SU-DHL-6 (cell line): ENCODE results near the gene KCP.

Experiments used
- EZH2phosphoT487 ChIP-seq: fragments of 200-600 bp; sonication (generic), shearing (Covaris generic); conservative IDR thresholded peaks from 2 replicates; pipeline ENCODE4 v1.6.1; 2018; ENCODE audit warnings: mild to moderate bottlenecking, antibody characterized with exemption, low read length, moderate library complexity, mixed read lengths
- TF ChIP-seq, protein P1 (sequence below): fragments of 200-600 bp; sonication (generic); IDR thresholded peaks from one replicate; pipeline ENCODE4 v1.5.1; 2017; ENCODE audit warnings: antibody characterized with exemption, mild to moderate bottlenecking, low read length, moderate library complexity; ENCODE audit not compliant: insufficient read depth, poor library complexity, severe bottlenecking

DNA sequence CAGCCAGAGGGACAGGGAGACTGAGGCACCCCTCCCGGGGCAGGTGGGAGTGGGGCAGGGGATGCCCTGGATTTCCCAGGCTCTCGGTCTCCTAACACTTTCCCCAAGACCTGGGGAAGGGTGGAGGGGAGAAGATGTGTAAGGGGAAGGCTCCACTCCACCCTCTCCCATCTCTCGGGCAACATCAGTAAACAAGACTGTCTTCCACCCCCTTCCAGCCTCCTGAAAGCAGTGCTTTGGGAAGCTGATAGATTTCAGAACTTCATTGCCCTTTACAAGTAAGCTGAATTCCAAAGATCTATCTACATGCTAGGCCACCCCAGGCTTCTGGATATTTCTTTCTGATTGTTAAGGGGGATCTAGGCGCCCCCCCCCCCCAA, 76.6 kb downstream of the KCP start:
- TF ChIP-seq, protein P1, sequence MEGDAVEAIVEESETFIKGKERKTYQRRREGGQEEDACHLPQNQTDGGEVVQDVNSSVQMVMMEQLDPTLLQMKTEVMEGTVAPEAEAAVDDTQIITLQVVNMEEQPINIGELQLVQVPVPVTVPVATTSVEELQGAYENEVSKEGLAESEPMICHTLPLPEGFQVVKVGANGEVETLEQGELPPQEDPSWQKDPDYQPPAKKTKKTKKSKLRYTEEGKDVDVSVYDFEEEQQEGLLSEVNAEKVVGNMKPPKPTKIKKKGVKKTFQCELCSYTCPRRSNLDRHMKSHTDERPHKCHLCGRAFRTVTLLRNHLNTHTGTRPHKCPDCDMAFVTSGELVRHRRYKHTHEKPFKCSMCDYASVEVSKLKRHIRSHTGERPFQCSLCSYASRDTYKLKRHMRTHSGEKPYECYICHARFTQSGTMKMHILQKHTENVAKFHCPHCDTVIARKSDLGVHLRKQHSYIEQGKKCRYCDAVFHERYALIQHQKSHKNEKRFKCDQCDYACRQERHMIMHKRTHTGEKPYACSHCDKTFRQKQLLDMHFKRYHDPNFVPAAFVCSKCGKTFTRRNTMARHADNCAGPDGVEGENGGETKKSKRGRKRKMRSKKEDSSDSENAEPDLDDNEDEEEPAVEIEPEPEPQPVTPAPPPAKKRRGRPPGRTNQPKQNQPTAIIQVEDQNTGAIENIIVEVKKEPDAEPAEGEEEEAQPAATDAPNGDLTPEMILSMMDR, result no peak
- no peak for TF ChIP-seq EZH2phosphoT487
